GM12878 (cell line): ENCODE data around the gene RANBP3. TPM values are rescaled to one million over a fixed set of nuclear protein-coding genes. Genes with fewer than 3 reads are reported as not detected.
"Not testable (repeated sequence)": the region's sequence is repeated elsewhere in the genome, so short reads cannot be mapped to it uniquely, and the experiment has no call there.

Experiments used
- ATAC-seq: fragments of 200-7000 bp; cut with Tn5 transposase; 3 replicates; pipeline ENCODE4 v1.9.1; 2020; ENCODE audit warnings: mild to moderate bottlenecking, moderate library complexity
- BruUV-seq: library from RNA; stranded (reverse); fragments of 400-500 nt; replicated peaks from 2 replicates; lab custom pipeline; 2021; lab: Mats Ljungman, UMichigan
- CTCF ChIA-PET: fragments of 300-600 bp; sonication (Branson Sonifier 250); formaldehyde crosslinking; extraction: SDS; loops from one replicate; lab custom pipeline; 2021; ENCODE audit warnings: inconsistent platforms; lab: Yijun Ruan, JAX
- POLR2A ChIA-PET: fragments of 350-600 bp; formaldehyde crosslinking; extraction: SDS; loops from one replicate; lab custom pipeline; 2021; ENCODE audit warnings: inconsistent platforms; lab: Charles Lee
- RAD21 ChIA-PET: fragments of 300-600 bp; sonication (Branson Sonifier 250); formaldehyde crosslinking; loops from one replicate; lab custom pipeline; 2023; ENCODE audit warnings: antibody characterized with exemption; ENCODE audit not compliant: unreplicated experiment; lab: Charles Lee
- SMC1A ChIA-PET: fragments of 300-600 bp; sonication (Branson Sonifier 250); formaldehyde crosslinking; loops from one replicate; lab custom pipeline; 2023; ENCODE audit not compliant: unreplicated experiment, uncharacterized antibody; lab: Charles Lee
- DNase-seq: peaks from one replicate; pipeline ENCODE4 v3.0.0-alpha.2; 2011; ENCODE audit warnings: low read depth, low spot score
- FAIRE-seq: peaks from 3 replicates; lab custom pipeline; 2011; peaks lifted over from hg19 to GRCh38; lab: Jason Lieb, UNC
- H2AFZ ChIP-seq: 2 replicates; pipeline ENCODE4 v1.6.0; 2011; ENCODE audit warnings: low read depth, low read length, control low read depth; ENCODE audit not compliant: control insufficient read depth
- H3K27ac ChIP-seq: 2 replicates; pipeline ENCODE4 v1.5.1; 2011; ENCODE audit warnings: control low read depth; ENCODE audit not compliant: control insufficient read depth, insufficient read depth
- H3K27me3 ChIP-seq, 2 experiments: replicated peaks in 1 of 2; 2 replicates each; pipeline versions ENCODE4 v1.6.0 to v1.6.1; 2011; ENCODE audit warnings: low read length in 1 of 2; ENCODE audit not compliant: control insufficient read depth in 2 of 2, insufficient read depth in 2 of 2
- H3K36me3 ChIP-seq, 2 experiments: 2 replicates each; pipeline ENCODE4 v1.5.1; 2011; ENCODE audit warnings: low read length in 1 of 2; ENCODE audit not compliant: control insufficient read depth in 2 of 2, insufficient read depth in 2 of 2
- H3K4me1 ChIP-seq: 2 replicates; pipeline ENCODE4 v1.6.1; 2011; ENCODE audit warnings: mild to moderate bottlenecking, low read length, moderate library complexity, mixed read lengths; ENCODE audit not compliant: control insufficient read depth, insufficient read depth
- H3K4me2 ChIP-seq: 2 replicates; pipeline ENCODE4 v1.6.0; 2011; ENCODE audit warnings: control low read depth; ENCODE audit not compliant: control insufficient read depth, insufficient read depth
- H3K4me3 ChIP-seq: fragments of 200-600 bp; sonication (generic); 2 replicates; pipeline ENCODE4 v1.5.1; 2016
- H3K79me2 ChIP-seq: 2 replicates; pipeline ENCODE4 v1.6.0; 2011; ENCODE audit warnings: low read length; ENCODE audit not compliant: control insufficient read depth, insufficient read depth
- H3K9ac ChIP-seq: 2 replicates; pipeline ENCODE4 v1.8.0; 2011; ENCODE audit warnings: low read length, control low read depth, mixed read lengths; ENCODE audit not compliant: control insufficient read depth, insufficient read depth
- H3K9me3 ChIP-seq: replicated peaks from 3 replicates; pipeline ENCODE4 v1.5.1; 2011; ENCODE audit warnings: mild to moderate bottlenecking, low read length; ENCODE audit not compliant: control insufficient read depth, insufficient read depth
- H4K20me1 ChIP-seq: 2 replicates; pipeline ENCODE4 v1.6.0; 2011; ENCODE audit not compliant: control insufficient read depth, insufficient read depth
- BCLAF1 ChIP-seq: fragments of 450-650 bp; IDR thresholded peaks from 2 replicates; pipeline ENCODE4 v1.6.1; 2017; ENCODE audit warnings: antibody characterized with exemption, mild to moderate bottlenecking, moderate library complexity
- CREM ChIP-seq: IDR thresholded peaks from 2 replicates; pipeline ENCODE4 v1.6.1; 2014; ENCODE audit warnings: antibody characterized with exemption, low read depth
- KDM1A ChIP-seq: fragments of 200-600 bp; sonication (generic); IDR thresholded peaks from 2 replicates; pipeline ENCODE4 v1.6.1; 2016; ENCODE audit warnings: borderline replicate concordance
- NFYB ChIP-seq: IDR thresholded peaks from 2 replicates; pipeline ENCODE4 v1.6.1; 2011; ENCODE audit warnings: low read depth, mild to moderate bottlenecking, low read length, improper control_type of control experiment, moderate library complexity; ENCODE audit not compliant: insufficient read depth
- PBX3 ChIP-seq: IDR thresholded peaks from 2 replicates; pipeline ENCODE4 v1.6.1; 2011; ENCODE audit warnings: mild to moderate bottlenecking, low read depth, low read length, moderate library complexity; ENCODE audit not compliant: insufficient replicate concordance
- PRDM15 ChIP-seq: fragments of 450-650 bp; formaldehyde crosslinking; IDR thresholded peaks from 2 replicates; pipeline ENCODE4 v1.4.0; 2020; ENCODE audit warnings: mild to moderate bottlenecking, moderate library complexity
- STAT3 ChIP-seq: IDR thresholded peaks from 2 replicates; pipeline ENCODE4 v1.6.1; 2011; ENCODE audit warnings: low read depth, low read length, improper control_type of control experiment
- WGBS: methylation state at CpG from one replicate; pipeline ENCODE4 v1.1.6; 2016; ENCODE audit warnings: low lambda C conversion rate; ENCODE audit not compliant: insufficient replicate concordance, insufficient coverage; ENCODE audit errors: missing lambda C conversion rate; 5-methylcytosine and 5-hydroxymethylcytosine counted together
- in situ Hi-C: fragments of 300-500 bp; cut with MboI; formaldehyde crosslinking; loops from 9 replicates; pipeline ENCODE4 v1.14.3; 2018; ENCODE audit warnings: mixed read lengths
- intact Hi-C: fragments of 100-400 bp; cut with micrococcal nuclease; formaldehyde crosslinking; loops from one replicate; pipeline ENCODE4 v1.14.2; 2022; ENCODE audit not compliant: unreplicated experiment
- polyA plus RNA-seq, 11 experiments: library from polyadenylated mRNA; depleted of rRNA in 4 of 11; unstranded in 6 of 11; stranded (reverse) in 5 of 11; fragments of >200 nt; fragmentation: Nextera tagmentation in 4 of 11; fragmentation: Illumina TruSeq in 1 of 11; extraction: Ambion mirVana in 4 of 11; extraction: Trizol in 1 of 11; gene quantifications; 1 replicate in 1 of 11; 2 replicates in 10 of 11; pipeline versions ENCODE4 v1.2.1 to v1.2.3, GENCODE V29; 2011 to 2016; ENCODE audit warnings: inconsistent platforms in 2 of 11, missing spikeins in 2 of 11, low read depth in 1 of 11
- total RNA-seq, 4 experiments: library from RNA; depleted of rRNA in 3 of 4; stranded (reverse); fragments of >200 nt in 3 of 4; fragmentation: Illumina TruSeq in 1 of 4; extraction: Trizol in 1 of 4; gene quantifications; 2 replicates each; pipeline versions ENCODE4 v1.2.1 to v1.2.3, GENCODE V29; 2013 to 2021

The RANBP3 gene
- total and polyA plus RNA-seq, 10 of the 15 experiments (the other 5 are each of a cell fraction or from before 2014, with no cell fraction given), result 1.1 to 81.6 (median 60.0) TPM

GRCh38 chr19:6024756-6025155, 46.8 kb upstream of the RANBP3 start:
- H3K27me3 ChIP-seq, BruUV-seq, SMC1A ChIA-PET, H3K79me2 ChIP-seq, H3K4me1 ChIP-seq, FAIRE-seq, H3K27ac ChIP-seq, RAD21 ChIA-PET, H3K36me3 ChIP-seq, ATAC-seq, H2AFZ ChIP-seq, H3K4me3 ChIP-seq, DNase-seq, H3K9me3 ChIP-seq, H4K20me1 ChIP-seq, H3K4me2 ChIP-seq, H3K9ac ChIP-seq: not testable (repeated sequence)
- intact Hi-C loops (loop anchor here (10.0 kb wide), 1 partner anchor 220 kb away; the partner anchor contains the start of gene NRTN), in situ Hi-C loops (loop anchor here (5.0 kb wide), 1 partner anchor 217 kb away; the partner anchor contains the start of gene NRTN)
- ChIA-PET CTCF (interaction anchor here (0.7 to 1.3 kb wide), 3 partner anchors 37 to 90 kb away, joined by 3 to 4 read pairs (median 4); no protein-coding TSS in a partner anchor), POLR2A (interaction anchor here (0.6 kb wide), 1 partner anchor 223 kb away, joined by 3 read pairs; no protein-coding TSS in a partner anchor)
- WGBS, result 83% methylated on average over 19 of the region's 27 CpGs

- Histone ChIP-seq H2AFZ (no peak overlapping the region), H3K9me3 (no peaks in the 10 kb centered on the region), H3K4me1 (no peaks in the 10 kb centered on the region), H3K4me2 (no peak overlapping the region), H3K27ac (no peak overlapping the region), H3K36me3 (no peaks in the 10 kb centered on the region), H4K20me1 (no peaks in the 10 kb centered on the region), H3K4me3 (no peak overlapping the region), H3K79me2 (no peaks in the 10 kb centered on the region), H3K27me3 (no peaks in the 10 kb centered on the region), H3K9ac (no peak overlapping the region)
- ChIA-PET RAD21 (interaction anchor here (1.8 to 2.4 kb wide), 3 partner anchors 24 to 102 kb away, joined by 5 to 21 read pairs (median 10); no protein-coding TSS in a partner anchor), POLR2A (no interaction called here), CTCF (interaction anchor here (1.1 to 5.2 kb wide), 7 partner anchors 24 to 220 kb away, joined by 3 to 63 read pairs (median 21); partner anchors contain the start of gene NRTN), SMC1A (interaction anchor here (0.7 to 2.3 kb wide), 5 partner anchors 34 to 1681 kb away, joined by 3 to 11 read pairs (median 7); partner anchors contain the start of genes NDUFA11 and VMAC)
- ATAC-seq, result no peak
- FAIRE-seq, result no peak
- WGBS, result 74% methylated on average over 12 of the region's 12 CpGs
- DNase-seq, result no peak
- intact Hi-C loops, result loop anchor here (2.0 to 10.0 kb wide), 2 partner anchors 37 to 219 kb away; partner anchors contain the start of gene NRTN
- no TSS peak for BruUV-seq
- in situ Hi-C loops, result loop anchor here (5.0 kb wide), 1 partner anchor 217 kb away; the partner anchor contains the start of gene NRTN
- TF ChIP-seq CREM (no peak), KDM1A (no peak), BCLAF1 (no peak), PBX3 (no peak), NFYB (no peak), STAT3 (no peak), PRDM15 (CRISPR knock-in tag) (no peak)
Measured at GRCh38 chr19:6023936-6024335, 46.0 kb upstream of the RANBP3 start.
